ENCODE results near the gene NEDD4L.

DNA sequence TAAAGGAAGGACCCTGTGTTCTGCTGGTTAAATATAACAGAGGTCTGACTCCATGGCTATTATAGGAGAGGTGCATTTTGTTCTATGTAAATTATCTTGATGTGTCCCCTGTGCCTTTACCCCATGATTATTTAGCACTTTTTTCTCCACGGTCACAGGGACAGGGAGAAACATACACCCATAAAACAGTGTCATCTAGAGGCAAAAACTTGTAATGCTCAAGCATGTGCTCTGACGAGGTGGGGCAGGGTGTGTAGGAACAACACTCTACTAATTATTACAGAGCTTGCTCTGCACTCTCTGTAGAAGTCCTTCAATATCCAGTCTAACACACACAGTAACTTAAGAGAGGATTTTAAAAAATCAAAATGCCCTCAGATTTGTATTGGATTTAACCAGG, 187.9 kb downstream of the NEDD4L start:
- TF ChIP-seq, protein P1, sequence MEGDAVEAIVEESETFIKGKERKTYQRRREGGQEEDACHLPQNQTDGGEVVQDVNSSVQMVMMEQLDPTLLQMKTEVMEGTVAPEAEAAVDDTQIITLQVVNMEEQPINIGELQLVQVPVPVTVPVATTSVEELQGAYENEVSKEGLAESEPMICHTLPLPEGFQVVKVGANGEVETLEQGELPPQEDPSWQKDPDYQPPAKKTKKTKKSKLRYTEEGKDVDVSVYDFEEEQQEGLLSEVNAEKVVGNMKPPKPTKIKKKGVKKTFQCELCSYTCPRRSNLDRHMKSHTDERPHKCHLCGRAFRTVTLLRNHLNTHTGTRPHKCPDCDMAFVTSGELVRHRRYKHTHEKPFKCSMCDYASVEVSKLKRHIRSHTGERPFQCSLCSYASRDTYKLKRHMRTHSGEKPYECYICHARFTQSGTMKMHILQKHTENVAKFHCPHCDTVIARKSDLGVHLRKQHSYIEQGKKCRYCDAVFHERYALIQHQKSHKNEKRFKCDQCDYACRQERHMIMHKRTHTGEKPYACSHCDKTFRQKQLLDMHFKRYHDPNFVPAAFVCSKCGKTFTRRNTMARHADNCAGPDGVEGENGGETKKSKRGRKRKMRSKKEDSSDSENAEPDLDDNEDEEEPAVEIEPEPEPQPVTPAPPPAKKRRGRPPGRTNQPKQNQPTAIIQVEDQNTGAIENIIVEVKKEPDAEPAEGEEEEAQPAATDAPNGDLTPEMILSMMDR (IDR thresholded peaks at IDR 0.05): peak in 4 of 6 experiments; percentile 10 to 32 (median 18)
- TF ChIP-seq POLR2A (IDR thresholded peaks at IDR 0.05): no peak

Measured in adrenal gland (tissue), 5 donors.